Stimulated activated CD8-positive, alpha-beta memory T cell treated with anti-CD3 and anti-CD28 coated beads, Interleukin-2, amount 100 ng/mL, for 1 hour (primary cell): Measurements from ENCODE around the gene DHRS12.

Experiments used
- DNase-seq, 2 donors: peaks; one replicate each; pipeline ENCODE4 v3.0.0-alpha.2; 2020; ENCODE audit warnings: low read depth in 2 of 2

Gene DHRS12

GRCh38 chr13:51781246-51782022 is 22.5 kb downstream of the DHRS12 start:
- no peak for DNase-seq

- DNase-seq: no peak
Measured at GRCh38 chr13:51780099-51780498, 23.9 kb downstream of the DHRS12 start.

DNA sequence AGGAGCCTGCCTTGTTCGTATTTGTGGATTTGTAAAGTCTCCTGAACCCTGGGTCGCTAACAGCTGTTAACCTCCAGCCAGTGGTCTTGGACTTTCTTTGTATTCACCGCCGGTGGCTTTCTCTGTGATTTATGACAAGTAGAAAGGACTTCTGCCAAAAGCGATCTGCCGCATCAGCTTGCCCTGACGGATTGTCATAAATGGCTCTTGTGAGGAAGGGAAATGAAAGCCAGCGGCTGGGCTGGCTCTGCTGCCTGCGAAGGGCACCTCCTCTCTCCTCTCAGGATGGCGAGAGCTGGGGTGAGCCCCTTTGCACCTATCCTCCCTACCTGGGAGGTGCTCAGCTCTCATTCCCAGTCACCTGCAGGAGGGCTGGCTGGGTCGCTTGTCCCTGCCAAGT is 25.6 kb downstream of the DHRS12 start:
- DNase-seq: no peak

DNA sequence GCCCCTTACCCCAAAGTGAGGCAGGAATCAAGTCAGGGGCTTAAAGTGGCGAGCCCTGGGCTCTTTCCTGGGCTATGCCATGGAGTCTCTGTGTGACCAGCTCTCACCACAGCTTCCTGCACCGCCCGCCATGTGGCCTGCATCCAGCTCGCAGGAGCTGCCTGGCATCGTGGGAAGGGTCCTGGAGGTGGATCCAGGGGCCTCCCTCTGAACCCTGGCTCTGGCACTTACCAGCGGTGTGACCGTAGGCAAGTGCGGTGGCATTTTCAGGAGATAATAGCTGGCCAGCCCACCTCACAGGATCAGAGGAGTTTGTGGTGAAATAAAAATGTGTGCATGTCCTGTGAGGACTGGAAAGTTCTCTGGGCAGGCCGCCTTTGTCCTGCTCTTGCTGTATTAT is 26.0 kb downstream of the DHRS12 start:
- no peak for DNase-seq

- no peak for DNase-seq
Measured at GRCh38 chr13:51776179-51776578, 27.8 kb downstream of the DHRS12 start.

DNA sequence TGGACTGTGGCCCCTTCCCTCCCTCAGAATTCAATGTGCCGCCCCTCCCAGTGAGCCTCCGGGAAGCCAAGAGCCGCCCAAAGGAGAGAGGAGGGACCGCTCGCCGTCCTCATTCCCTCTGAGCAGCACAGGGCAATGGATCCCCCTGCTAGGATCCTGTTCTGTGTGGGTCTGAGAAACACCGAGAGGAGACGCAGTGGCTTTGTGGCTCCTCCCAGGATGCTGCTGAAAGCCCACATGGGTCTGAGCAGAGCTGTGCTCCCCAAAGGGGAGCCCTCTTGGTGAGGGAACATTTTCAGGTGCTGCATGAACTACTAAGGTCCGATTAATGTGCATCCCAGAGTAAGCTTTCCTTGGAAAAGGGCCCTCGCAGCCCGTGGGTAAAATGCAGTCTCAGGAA is 30.4 kb downstream of the DHRS12 start:
- no peak for DNase-seq

DNA sequence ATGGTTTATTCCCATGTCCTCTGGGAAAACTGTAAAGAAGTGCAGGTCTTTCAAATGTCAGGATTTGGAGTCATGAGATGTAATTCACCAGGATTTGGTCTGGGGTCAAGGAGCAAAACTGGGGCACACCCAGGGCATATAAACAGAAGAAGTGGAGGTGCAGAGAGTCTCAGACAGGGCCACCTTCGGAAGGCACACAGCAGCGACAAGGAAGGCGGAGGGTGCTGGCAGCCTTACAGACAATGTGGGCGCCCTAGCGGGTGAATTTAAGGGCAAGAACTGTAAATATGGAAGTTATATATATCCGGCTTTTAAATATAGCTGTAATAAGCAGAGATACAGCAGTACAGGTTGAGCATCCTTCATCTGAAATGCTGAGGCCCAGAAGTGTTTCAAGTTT is 31.2 kb downstream of the DHRS12 start:
- no peak for DNase-seq

GRCh38 chr13:51772105-51772455 is 31.9 kb downstream of the DHRS12 start:
- DNase-seq: no peak

- no peak for DNase-seq
Measured at GRCh38 chr13:51771418-51772104, 32.4 kb downstream of the DHRS12 start.

DNA sequence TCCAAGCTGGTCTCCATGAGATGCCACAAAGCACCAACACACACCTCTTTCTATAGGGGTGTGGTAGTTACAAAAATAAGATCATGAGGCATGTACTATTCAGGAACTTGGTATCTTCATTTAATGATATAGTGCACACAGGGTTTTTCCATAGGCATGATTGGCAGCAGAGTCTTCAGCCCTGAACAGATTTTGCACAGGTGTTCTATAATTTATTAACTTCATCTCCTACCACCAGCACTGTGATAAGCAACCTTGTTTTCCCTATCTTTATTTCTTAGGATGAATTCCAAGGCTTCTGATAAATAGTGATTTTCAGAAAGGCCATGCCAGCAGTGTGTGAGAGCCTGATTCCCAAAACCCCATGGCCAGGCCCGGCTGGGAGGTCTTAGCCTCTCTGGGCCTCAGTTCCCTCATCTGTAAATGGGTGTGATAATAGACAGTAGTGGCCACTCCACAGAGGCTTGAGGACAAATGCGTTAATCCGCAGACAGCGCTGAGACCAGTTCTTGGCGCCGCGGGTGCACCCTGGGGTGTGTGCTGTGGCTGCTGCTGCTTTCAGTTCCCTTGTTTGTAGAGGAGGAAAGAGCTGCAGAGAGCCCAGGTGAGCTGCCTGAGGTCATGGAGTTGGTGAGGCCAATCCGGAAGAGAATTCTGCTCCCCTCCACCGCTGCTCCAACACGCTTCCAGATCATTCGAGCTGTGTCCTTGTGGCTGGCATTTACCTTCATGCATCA is 33.1 kb downstream of the DHRS12 start:
- no peak for DNase-seq

- DNase-seq: no peak
Measured at GRCh38 chr13:51770160-51770559, 33.8 kb downstream of the DHRS12 start.

DNA sequence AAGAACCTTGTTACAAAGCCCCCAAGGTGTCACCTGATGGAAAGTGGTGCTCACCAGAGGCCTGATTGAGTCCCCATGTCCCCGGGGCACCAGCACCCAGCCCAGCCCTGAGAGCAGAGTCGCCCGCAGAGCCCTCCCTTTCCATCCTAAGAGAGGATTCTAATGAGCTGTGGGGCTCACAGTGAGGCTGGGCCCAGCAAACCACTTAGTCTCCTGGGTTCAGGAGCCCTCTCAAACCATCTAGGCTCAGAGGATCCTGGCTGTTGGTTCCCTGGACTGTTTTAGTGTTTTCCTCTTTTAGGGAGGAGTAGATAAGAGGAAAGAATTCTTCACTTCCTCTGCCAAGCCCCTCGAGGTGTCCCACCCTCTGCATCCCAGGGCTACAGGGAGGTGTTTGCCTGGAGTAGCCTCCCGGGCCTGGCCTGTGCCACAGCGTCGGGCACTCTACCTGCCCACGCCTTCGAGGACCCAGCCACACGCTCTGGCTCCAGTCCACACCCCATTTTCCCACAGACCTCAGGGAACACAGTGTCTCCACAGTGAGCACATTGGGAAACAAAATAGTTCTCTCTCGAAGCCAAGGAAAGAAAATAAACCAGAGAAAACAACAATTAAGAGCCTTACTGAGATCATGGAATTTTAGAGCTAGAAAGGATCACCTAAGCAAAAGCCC is 34.4 kb downstream of the DHRS12 start:
- no peak for DNase-seq

GRCh38 chr13:51768976-51769375 is 35.0 kb downstream of the DHRS12 start:
- no peak for DNase-seq

GRCh38 chr13:51768378-51768921 is 35.5 kb downstream of the DHRS12 start:
- DNase-seq: no peak

DNA sequence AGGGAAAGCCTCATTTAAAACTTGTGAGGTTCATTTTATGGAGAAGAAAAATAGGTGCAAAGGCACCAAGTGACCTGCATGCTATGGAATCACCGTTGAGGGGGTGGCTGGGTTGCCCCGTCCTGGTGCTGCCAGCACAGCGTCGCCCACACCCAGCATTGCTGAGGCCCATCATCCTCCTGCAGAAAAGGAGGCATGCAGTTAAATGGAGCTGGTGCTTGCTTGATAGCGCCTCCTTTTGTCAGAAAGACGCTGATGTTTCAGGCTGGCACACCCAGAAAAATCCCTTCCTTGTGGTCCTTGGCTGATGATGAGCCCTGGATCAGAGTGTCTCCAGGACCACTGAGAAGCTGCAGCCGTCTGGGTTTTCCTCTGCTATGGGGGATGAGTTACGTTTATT is 36.9 kb downstream of the DHRS12 start:
- DNase-seq: no peak

DNA sequence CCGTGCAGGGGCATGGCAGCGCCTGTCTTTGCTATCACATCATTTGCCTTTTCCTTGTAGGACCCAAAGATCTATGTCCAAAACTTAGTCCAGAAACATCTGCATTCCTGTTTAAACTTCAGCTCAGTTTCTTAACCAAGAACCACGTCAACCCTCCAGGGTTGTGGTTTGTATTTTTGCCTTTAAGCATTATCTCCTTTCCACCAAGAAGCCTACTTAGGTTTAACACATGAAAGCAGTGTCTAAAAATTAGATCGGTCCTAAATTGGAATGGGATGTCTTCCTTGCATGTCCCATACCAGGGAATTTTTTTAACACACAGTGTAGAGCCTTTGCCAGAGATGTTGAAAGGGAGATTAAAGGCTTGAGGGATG is 38.8 kb downstream of the DHRS12 start:
- DNase-seq: no peak

DNA sequence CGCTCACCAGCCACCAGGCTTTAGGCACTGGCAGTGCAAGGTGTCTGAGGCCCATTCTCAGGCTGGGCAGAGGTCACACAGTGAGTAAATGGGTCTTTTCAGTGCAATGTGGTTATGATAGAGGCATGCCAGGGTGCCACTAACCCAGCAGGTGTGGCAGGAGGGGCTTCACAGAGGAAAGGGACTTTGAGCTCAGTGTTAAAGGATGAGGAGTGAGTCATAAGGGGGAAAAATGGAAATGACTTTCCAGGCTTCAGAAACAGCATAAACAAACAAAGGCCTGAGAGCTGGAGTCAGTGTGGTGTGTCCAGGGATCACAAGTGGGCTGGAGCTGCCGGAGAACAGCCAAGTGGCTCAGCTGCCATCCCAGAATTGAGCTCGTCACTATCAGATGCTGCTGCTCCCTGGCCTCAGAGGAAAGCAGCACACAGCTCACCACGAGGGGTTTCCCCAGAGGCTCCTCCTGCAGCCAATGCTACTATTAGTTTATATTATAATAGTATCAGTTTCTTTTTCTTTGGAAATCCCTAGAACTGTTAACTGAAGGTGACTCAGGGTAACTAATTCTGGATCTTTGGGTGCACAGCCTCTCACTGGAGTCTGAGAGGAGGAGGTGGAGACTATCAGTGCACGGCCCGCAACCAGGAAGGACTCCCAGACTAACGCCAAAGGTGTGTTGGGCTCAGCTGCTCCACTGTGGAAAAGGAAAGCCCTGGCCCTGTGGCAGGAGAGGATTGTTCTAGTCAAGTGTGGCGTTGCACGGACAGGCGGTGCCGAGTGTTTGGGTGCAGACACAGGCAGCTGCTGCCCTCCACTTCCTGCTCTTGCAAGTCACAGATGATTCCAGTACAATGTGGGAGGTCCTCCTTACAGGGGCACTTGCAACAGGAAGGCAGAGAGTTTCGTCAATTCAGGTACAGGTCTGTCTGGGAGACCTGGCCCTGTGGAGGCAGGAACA is 39.5 kb downstream of the DHRS12 start:
- no peak for DNase-seq

- no peak for DNase-seq
Measured at GRCh38 chr13:51763486-51763885, 40.5 kb downstream of the DHRS12 start.

GRCh38 chr13:51761643-51762350 is 42.2 kb downstream of the DHRS12 start:
- no peak for DNase-seq

DNA sequence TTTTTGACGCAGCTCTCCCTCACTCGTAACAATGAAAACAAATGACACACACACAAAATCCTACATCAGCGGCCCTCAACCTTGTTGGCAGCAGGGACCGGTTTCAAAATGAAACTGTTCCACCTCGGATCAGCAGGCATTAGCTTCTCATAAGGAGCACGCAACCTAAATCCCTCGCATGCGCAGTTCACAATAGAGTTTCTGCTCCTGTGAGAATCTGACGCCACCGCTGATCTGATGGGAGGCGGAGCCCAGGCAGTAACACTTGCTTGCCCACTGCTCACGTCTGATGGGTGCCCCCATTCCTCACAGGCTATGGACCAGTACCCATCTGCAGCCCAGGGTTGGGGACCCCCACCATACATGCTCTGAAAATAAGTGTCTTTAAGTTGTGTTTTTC is 43.4 kb downstream of the DHRS12 start:
- DNase-seq: no peak
